Fibroblast of peridontal ligament (primary cell): ENCODE data around the gene TOLLIP.

Source experiments
- DNase-seq: peaks from one replicate; pipeline ENCODE4 v3.0.0-alpha.2; 2010; ENCODE audit errors: extremely low read depth

TOLLIP gene

GRCh38 chr11:1232021-1232882, 77.2 kb downstream of the TOLLIP start:
- DNase-seq = no peak

- no peak for DNase-seq
These were observed 77.9 kb downstream of the TOLLIP start for GRCh38 chr11:1231396-1232020.

- no peak for DNase-seq
These were observed 78.7 kb downstream of the TOLLIP start for GRCh38 chr11:1230456-1231395.

- no peak for DNase-seq
These were observed 79.3 kb downstream of the TOLLIP start for GRCh38 chr11:1230121-1230455.

- no peak for DNase-seq
These were observed 79.8 kb downstream of the TOLLIP start for GRCh38 chr11:1229471-1230120.

GRCh38 chr11:1228921-1229451, 80.4 kb downstream of the TOLLIP start:
- no peak for DNase-seq

GRCh38 chr11:1228101-1228821, 81.2 kb downstream of the TOLLIP start:
- no peak for DNase-seq

- no peak for DNase-seq
These were observed 81.8 kb downstream of the TOLLIP start for GRCh38 chr11:1227551-1228100.

- DNase-seq = no peak
These were observed 82.4 kb downstream of the TOLLIP start for GRCh38 chr11:1226986-1227550.

- DNase-seq = no peak
These were observed 83.0 kb downstream of the TOLLIP start for GRCh38 chr11:1226226-1226985.

GRCh38 chr11:1225386-1226225, 83.8 kb downstream of the TOLLIP start:
- DNase-seq = no peak

GRCh38 chr11:1224491-1225385, 84.7 kb downstream of the TOLLIP start:
- no peak for DNase-seq
